MM.1S (cell line): ENCODE measurements around the gene PDGFRB.

Experiments
- EZH2 ChIP-seq: fragments of 300-600 bp; sonication (generic); optimal IDR thresholded peaks from 2 replicates; pipeline ENCODE3; 2017; ENCODE audit warnings: low read depth, mild to moderate bottlenecking, antibody characterized with exemption, low read length, mixed read lengths
- EZH2phosphoT487 ChIP-seq: fragments of 300-600 bp; sonication (generic); IDR thresholded peaks from 2 replicates; pipeline ENCODE4 v1.6.1; 2018; ENCODE audit warnings: antibody characterized with exemption, low read length
- TF ChIP-seq, protein P1 (sequence below): fragments of 300-600 bp; sonication (generic); IDR thresholded peaks from 2 replicates; pipeline ENCODE4 v1.5.1; 2016; ENCODE audit warnings: antibody characterized with exemption, low read length, mixed read lengths

DNA sequence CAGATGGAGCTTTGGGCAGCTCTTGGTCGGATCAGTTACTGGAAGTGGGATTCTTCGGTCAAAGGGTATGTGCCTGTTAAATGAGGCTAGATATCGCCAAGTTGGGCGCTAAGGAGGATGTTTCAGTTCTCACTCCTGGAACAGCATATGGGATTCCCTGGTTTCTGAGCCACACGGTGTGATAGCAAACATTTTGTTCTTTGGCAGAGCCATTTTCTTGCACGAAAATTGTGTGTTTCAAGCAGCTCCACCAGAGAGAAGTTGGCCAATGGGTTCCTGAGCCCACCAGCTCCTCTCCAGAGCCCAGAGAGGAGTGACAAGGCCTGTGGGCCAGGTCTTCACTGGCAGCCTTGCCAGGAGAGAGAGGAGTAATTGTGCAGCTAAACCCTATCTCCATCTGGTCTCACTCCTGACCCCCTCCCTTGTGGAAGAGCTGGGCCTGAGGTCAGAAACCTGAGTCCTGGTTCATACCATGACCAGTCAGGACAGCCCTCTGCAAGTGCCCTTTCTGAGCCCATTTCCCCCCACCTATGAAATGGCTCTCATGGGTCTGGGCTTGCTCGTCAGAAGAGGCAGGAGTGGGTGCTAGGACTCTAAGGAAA lies 23.5 kb upstream of the PDGFRB start:
- TF ChIP-seq, protein P1, sequence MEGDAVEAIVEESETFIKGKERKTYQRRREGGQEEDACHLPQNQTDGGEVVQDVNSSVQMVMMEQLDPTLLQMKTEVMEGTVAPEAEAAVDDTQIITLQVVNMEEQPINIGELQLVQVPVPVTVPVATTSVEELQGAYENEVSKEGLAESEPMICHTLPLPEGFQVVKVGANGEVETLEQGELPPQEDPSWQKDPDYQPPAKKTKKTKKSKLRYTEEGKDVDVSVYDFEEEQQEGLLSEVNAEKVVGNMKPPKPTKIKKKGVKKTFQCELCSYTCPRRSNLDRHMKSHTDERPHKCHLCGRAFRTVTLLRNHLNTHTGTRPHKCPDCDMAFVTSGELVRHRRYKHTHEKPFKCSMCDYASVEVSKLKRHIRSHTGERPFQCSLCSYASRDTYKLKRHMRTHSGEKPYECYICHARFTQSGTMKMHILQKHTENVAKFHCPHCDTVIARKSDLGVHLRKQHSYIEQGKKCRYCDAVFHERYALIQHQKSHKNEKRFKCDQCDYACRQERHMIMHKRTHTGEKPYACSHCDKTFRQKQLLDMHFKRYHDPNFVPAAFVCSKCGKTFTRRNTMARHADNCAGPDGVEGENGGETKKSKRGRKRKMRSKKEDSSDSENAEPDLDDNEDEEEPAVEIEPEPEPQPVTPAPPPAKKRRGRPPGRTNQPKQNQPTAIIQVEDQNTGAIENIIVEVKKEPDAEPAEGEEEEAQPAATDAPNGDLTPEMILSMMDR: no peak
- TF ChIP-seq EZH2phosphoT487 (no peak), EZH2 (no peak)
